RWPE2 (cell line): ENCODE measurements around the gene FYB2.

Source experiments
- ATAC-seq: fragments of 200-7000 bp; cut with Tn5 transposase; 3 replicates; pipeline ENCODE4 v1.9.1; 2021; ENCODE audit warnings: low read depth
- DNase-seq: peaks from one replicate; pipeline ENCODE4 v3.0.0-alpha.2; 2020; ENCODE audit warnings: low spot score
- H3K27ac ChIP-seq: fragments of 450-650 bp; 2 replicates; pipeline ENCODE4 v1.5.1; 2017; ENCODE audit warnings: mild to moderate bottlenecking; ENCODE audit not compliant: poor library complexity, severe bottlenecking
- H3K27me3 ChIP-seq: fragments of 250-450 bp; sonication (Bioruptor Pico); 2 replicates; pipeline ENCODE4 v1.5.1; 2021; ENCODE audit warnings: mild to moderate bottlenecking, moderate library complexity; ENCODE audit not compliant: insufficient read depth, poor library complexity, severe bottlenecking
- H3K36me3 ChIP-seq: fragments of 250-450 bp; sonication (Bioruptor Pico); 2 replicates; pipeline ENCODE4 v1.5.1; 2020; ENCODE audit warnings: low read depth, mild to moderate bottlenecking, moderate library complexity
- H3K4me1 ChIP-seq: fragments of 250-450 bp; sonication (Bioruptor Pico); 2 replicates; pipeline ENCODE4 v1.5.1; 2021; ENCODE audit warnings: mild to moderate bottlenecking, moderate library complexity; ENCODE audit not compliant: insufficient read depth, poor library complexity, severe bottlenecking
- H3K4me3 ChIP-seq: fragments of 250-450 bp; sonication (Bioruptor Pico); 2 replicates; pipeline ENCODE4 v1.5.1; 2021; ENCODE audit warnings: mild to moderate bottlenecking, moderate library complexity; ENCODE audit not compliant: severe bottlenecking
- H3K9me3 ChIP-seq: fragments of 250-450 bp; sonication (Bioruptor Pico); 2 replicates; pipeline ENCODE4 v1.5.1; 2021; ENCODE audit warnings: mild to moderate bottlenecking, moderate library complexity; ENCODE audit not compliant: severe bottlenecking
- CTCF ChIP-seq: fragments of 450-650 bp; IDR thresholded peaks from one replicate; pipeline ENCODE4 v1.5.1; 2017; ENCODE audit warnings: mild to moderate bottlenecking, moderate library complexity; ENCODE audit not compliant: poor library complexity, severe bottlenecking

Gene FYB2

DNA sequence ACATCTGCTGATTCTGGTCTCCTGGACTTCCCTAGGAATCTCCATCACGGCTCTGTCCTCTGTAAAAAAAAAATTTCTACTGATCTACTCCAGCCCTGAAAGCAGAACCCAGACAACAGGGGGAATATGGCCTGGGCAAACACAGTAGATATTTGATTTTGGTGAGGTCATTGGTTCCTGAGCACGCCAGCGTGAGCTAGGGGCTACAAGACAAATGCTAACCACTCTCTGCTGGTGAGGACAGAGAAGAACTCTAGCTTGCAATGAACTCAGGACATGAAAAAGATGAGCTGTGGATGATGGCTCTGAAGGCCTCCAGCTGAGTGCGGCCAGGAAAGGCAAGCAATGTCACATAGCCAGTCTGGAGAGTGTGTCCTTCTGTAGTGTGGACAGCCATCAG, 17.2 kb upstream of the FYB2 start:
- Histone ChIP-seq H3K9me3 (no peaks in the 10 kb centered on the region), H3K4me3 (no peak overlapping the region), H3K36me3 (no peaks in the 10 kb centered on the region), H3K4me1 (peaks cover 12% of the 10 kb centered on the region), H3K27ac (no peak overlapping the region), H3K27me3 (no peaks in the 10 kb centered on the region)
- no peak for ATAC-seq
- no peak for DNase-seq
- TF ChIP-seq CTCF: no peak

GRCh38 chr1:56835657-56836056, 16.5 kb upstream of the FYB2 start:
- ATAC-seq: no peak
- TF ChIP-seq CTCF: no peak
- H3K36me3 ChIP-seq: no peaks in the 10 kb centered on the region
- H3K4me3 ChIP-seq: no peak overlapping the region
- H3K9me3 ChIP-seq: no peaks in the 10 kb centered on the region
- no peak overlapping the region for H3K27ac ChIP-seq
- H3K27me3 ChIP-seq: no peaks in the 10 kb centered on the region
- no peak for DNase-seq
- peaks cover 12% of the 10 kb centered on the region for H3K4me1 ChIP-seq

DNA sequence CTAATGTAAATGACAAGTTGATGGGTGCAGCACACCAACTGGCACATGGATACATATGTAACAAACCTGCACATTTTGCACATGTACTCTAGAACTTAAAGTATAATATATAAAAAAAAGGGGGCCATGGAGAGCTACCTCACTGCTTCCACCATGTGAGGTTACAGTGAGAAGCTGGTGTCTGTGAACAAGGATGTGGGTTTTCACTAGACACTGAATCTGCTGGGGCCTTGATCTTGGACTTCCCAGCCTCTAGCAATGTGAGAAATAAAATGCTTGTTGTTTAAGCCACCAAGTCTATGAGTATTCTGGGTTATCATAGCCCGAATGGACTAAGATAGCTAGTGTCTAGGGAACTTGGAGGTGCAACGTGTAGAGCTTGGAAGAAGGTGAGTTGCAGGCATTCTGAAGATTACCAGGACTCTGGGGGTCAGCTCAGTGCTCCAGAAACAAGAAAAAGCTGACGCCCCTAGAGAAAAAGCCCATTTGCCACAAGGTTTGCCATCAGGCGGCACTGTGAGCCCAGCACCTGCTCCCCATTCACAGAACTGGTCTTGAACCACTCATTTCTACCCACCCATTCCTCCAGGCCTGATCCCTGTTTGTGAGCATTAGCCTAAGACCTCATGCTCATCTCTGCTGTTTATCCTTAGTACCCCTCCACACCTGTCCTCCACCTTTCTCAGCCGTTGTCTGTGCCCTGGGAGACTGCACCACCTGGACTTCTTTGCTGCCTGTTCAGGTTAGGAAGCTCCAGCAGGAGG, 15.1 kb upstream of the FYB2 start:
- no peak for ATAC-seq
- H3K4me3 ChIP-seq: no peak overlapping the region
- H3K27ac ChIP-seq: no peak overlapping the region
- DNase-seq: no peak
- H3K36me3 ChIP-seq: no peaks in the 10 kb centered on the region
- H3K9me3 ChIP-seq: no peaks in the 10 kb centered on the region
- TF ChIP-seq CTCF: no peak
- H3K27me3 ChIP-seq: no peaks in the 10 kb centered on the region
- H3K4me1 ChIP-seq: peaks cover 12% of the 10 kb centered on the region

DNA sequence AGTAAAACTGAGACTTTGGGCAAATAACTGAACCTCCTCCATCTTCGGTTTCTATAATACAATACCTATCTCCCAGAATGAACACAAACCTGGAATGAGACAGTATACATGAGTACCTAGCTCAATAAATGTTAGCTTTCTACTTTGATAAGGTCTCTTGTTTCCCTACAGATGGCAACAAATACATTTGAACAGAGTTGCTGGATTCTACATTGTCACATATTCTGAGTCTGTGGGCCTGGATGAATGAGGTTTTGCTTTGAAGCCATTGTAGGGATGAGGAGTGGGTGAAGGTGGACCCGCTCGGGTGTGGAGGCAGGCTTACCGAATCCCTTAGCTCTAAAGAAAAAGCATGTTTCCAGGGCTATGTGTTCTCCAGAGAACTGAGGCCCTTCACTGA, 13.9 kb upstream of the FYB2 start:
- ATAC-seq (no peak), DNase-seq (no peak)
- peak overlapping the region; percentile 57 for H3K27ac ChIP-seq
- H3K9me3 ChIP-seq: no peaks in the 10 kb centered on the region
- peaks cover 9% of the 10 kb centered on the region for H3K4me1 ChIP-seq
- H3K4me3 ChIP-seq: no peak overlapping the region
- H3K27me3 ChIP-seq: no peaks in the 10 kb centered on the region
- H3K36me3 ChIP-seq: no peaks in the 10 kb centered on the region
- no peak for TF ChIP-seq CTCF
